Measurements from ENCODE around the gene SAMD4B.

DNA sequence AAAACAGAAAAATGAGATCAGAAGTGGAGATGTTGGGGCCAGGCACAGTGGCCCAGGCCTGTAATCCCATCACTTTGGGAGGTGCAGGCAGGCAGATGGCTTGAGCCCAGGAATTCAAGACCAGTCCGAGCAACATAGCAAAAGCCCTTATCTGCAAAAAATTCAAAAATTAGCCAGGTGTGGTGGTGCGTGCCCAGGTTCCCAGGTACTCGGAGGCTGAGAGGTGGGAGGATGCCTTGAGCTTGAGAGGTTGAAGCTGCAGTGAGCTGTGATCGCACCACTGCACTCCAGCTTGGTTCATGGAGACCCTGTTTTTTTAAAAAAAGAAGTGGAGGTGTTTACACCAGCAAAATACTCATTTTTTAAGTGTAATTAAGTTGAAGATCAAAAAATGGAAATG lies 57.8 kb downstream of the SAMD4B start:
- TF ChIP-seq POLR2A (IDR thresholded peaks at IDR 0.05) (no peak), CTCF (IDR thresholded peaks at IDR 0.05) (no peak)
